ENCODE data around the gene REEP6. TPM values are rescaled to one million over a fixed set of nuclear protein-coding genes. Genes with fewer than 3 reads are reported as not detected.
"Not testable (repeated sequence)": the region's sequence is repeated elsewhere in the genome, so short reads cannot be mapped to it uniquely, and the experiment has no call there.

The REEP6 gene
- total RNA-seq, 4 donors from 2014 or later = 1.1 to 2.3 (median 1.5) TPM

- DNase-seq = no peak
- H3K4me1 ChIP-seq = no peaks in the 10 kb centered on the region
- H3K27me3 ChIP-seq = peaks cover 38 to 48% (median 42%) of the 10 kb centered on the region in 3 donors
- no peak overlapping the region for H3K27ac ChIP-seq
- H3K4me3 ChIP-seq = no peak overlapping the region
- intact Hi-C loops (cut with DNase I; ENCODE audit: low total_unique reads) (no loop called here), in situ Hi-C loops (cut with MboI; ENCODE audit: low sequenced_read_pairs in 4 of 4) (loop anchor here in 1 of 4 donors (25.0 kb wide), 1 partner anchor 233 kb away; the partner anchor contains the start of gene ONECUT3)
- H3K36me3 ChIP-seq = no peaks in the 10 kb centered on the region
- no peak for TF ChIP-seq POLR2A (IDR thresholded peaks at IDR 0.05)
- TF ChIP-seq, protein P1, sequence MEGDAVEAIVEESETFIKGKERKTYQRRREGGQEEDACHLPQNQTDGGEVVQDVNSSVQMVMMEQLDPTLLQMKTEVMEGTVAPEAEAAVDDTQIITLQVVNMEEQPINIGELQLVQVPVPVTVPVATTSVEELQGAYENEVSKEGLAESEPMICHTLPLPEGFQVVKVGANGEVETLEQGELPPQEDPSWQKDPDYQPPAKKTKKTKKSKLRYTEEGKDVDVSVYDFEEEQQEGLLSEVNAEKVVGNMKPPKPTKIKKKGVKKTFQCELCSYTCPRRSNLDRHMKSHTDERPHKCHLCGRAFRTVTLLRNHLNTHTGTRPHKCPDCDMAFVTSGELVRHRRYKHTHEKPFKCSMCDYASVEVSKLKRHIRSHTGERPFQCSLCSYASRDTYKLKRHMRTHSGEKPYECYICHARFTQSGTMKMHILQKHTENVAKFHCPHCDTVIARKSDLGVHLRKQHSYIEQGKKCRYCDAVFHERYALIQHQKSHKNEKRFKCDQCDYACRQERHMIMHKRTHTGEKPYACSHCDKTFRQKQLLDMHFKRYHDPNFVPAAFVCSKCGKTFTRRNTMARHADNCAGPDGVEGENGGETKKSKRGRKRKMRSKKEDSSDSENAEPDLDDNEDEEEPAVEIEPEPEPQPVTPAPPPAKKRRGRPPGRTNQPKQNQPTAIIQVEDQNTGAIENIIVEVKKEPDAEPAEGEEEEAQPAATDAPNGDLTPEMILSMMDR (IDR thresholded peaks at IDR 0.05 in 4 of 5, conservative IDR thresholded peaks at IDR 0.05 in 1 of 5) = no peak
- no peak for ATAC-seq
- H3K9me3 ChIP-seq = no peaks in the 10 kb centered on the region
These were observed 37.8 kb downstream of the REEP6 start for GRCh38 chr19:1528596-1529429.

DNA sequence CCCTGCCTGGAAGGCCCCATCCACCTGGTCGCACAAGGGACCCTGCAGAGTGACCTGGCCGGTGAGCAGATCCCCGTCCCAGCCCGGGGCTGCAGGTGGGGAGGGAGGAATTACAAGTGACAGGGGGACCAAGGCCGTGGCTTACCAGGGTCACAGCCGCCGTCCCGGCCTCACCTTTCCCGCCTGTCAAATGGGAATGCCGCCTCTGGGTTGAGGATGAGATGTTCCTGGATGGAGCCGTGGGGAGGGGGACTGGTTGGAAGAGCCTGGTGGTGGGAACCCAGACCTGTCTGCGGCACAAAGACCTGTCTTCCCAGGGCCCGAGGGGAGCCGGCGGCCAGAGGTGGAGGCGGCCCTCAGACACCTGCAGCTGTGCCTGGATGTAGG, 38.4 kb downstream of the REEP6 start:
- in situ Hi-C loops (cut with MboI; ENCODE audit: low sequenced_read_pairs in 4 of 4) = loop anchor here in 1 of 4 donors (25.0 kb wide), 1 partner anchor 233 kb away; the partner anchor contains the start of gene ONECUT3

GRCh38 chr19:1530856-1531255, 39.9 kb downstream of the REEP6 start:
- H3K36me3 ChIP-seq; intact Hi-C loops (cut with DNase I; ENCODE audit: low total_unique reads); H3K9me3 ChIP-seq; H3K4me1 ChIP-seq; H3K4me3 ChIP-seq; DNase-seq; ATAC-seq; H3K27ac ChIP-seq: not testable (repeated sequence)
- in situ Hi-C loops (cut with MboI; ENCODE audit: low sequenced_read_pairs in 4 of 4) = loop anchor here in 1 of 4 donors (25.0 kb wide), 1 partner anchor 231 kb away; the partner anchor contains the start of gene ONECUT3
- peaks cover 22 to 34% (median 31%) of the 10 kb centered on the region in 3 donors for H3K27me3 ChIP-seq

More for the DNA sequence above, 38.4 kb downstream of the REEP6 start:
- TF ChIP-seq, protein P1 (IDR thresholded peaks at IDR 0.05 in 4 of 5, conservative IDR thresholded peaks at IDR 0.05 in 1 of 5) = no peak
- no peak for TF ChIP-seq POLR2A (IDR thresholded peaks at IDR 0.05)
- Histone ChIP-seq H3K4me3 (no peak overlapping the region), H3K9me3 (no peaks in the 10 kb centered on the region), H3K4me1 (no peaks in the 10 kb centered on the region), H3K36me3 (no peaks in the 10 kb centered on the region), H3K27ac (no peak overlapping the region), H3K27me3 (peaks cover 36 to 46% (median 39%) of the 10 kb centered on the region in 3 donors)
- ATAC-seq (no peak), DNase-seq (no peak)
- intact Hi-C loops (cut with DNase I; ENCODE audit: low total_unique reads) = no loop called here

GRCh38 chr19:1531587-1531986, 40.6 kb downstream of the REEP6 start:
- peaks cover 16 to 27% (median 24%) of the 10 kb centered on the region in 3 donors for H3K27me3 ChIP-seq
- no peaks in the 10 kb centered on the region for H3K36me3 ChIP-seq
- intact Hi-C loops (cut with DNase I; ENCODE audit: low total_unique reads) = no loop called here
- DNase-seq = no peak
- no peak for ATAC-seq
- H3K9me3 ChIP-seq = no peaks in the 10 kb centered on the region
- no peak overlapping the region for H3K4me3 ChIP-seq
- TF ChIP-seq, protein P1 (IDR thresholded peaks at IDR 0.05 in 4 of 5, conservative IDR thresholded peaks at IDR 0.05 in 1 of 5) = no peak
- TF ChIP-seq POLR2A (IDR thresholded peaks at IDR 0.05) = no peak
- in situ Hi-C loops (cut with MboI; ENCODE audit: low sequenced_read_pairs in 4 of 4) = loop anchor here in 1 of 4 donors (25.0 kb wide), 1 partner anchor 231 kb away; the partner anchor contains the start of gene ONECUT3
- H3K27ac ChIP-seq = no peak overlapping the region
- H3K4me1 ChIP-seq = no peaks in the 10 kb centered on the region

- in situ Hi-C loops (cut with MboI; ENCODE audit: low sequenced_read_pairs in 4 of 4) = loop anchor here in 1 of 4 donors (25.0 kb wide), 1 partner anchor 230 kb away; the partner anchor contains the start of gene ONECUT3
- intact Hi-C loops (cut with DNase I; ENCODE audit: low total_unique reads) = no loop called here
- no peak for DNase-seq
- Histone ChIP-seq H3K4me1 (no peaks in the 10 kb centered on the region), H3K9me3 (no peaks in the 10 kb centered on the region), H3K4me3 (no peak overlapping the region), H3K36me3 (no peaks in the 10 kb centered on the region), H3K27me3 (peaks cover 13 to 24% (median 20%) of the 10 kb centered on the region in 3 donors), H3K27ac (no peak overlapping the region)
- ATAC-seq = no peak
- no peak for TF ChIP-seq POLR2A (IDR thresholded peaks at IDR 0.05)
- TF ChIP-seq, protein P1 (IDR thresholded peaks at IDR 0.05 in 4 of 5, conservative IDR thresholded peaks at IDR 0.05 in 1 of 5) = no peak
These were observed 41.0 kb downstream of the REEP6 start for GRCh38 chr19:1532003-1532402.
